Stimulated activated naive B cell treated with anti-CD40 and anti-IgM and Interleukin-4, amounts not matched to agents 10 μg/mL and 1 μg/mL and 100 μg/mL, for 72 hours (primary cell): ENCODE measurements around the gene COBLL1.

Source experiments
- ATAC-seq, 2 donors: fragments of 150-1000 bp; cut with Tn5 transposase; replicated peaks; 2 replicates each; pipeline ENCODE4 v1.10.0; 2021; ENCODE audit warnings: moderate library complexity in 1 of 2
- DNase-seq: peaks from one replicate; pipeline ENCODE4 v3.0.0; 2021
- H3K27ac Mint-ChIP-seq: one replicate; pipeline ENCODE4 v1.8.0; 2022; ENCODE audit warnings: mild to moderate bottlenecking, mixed read lengths
- H3K27me3 Mint-ChIP-seq, 2 donors: one replicate each; pipeline ENCODE4 v1.8.0; 2022; ENCODE audit warnings: mixed read lengths in 2 of 2
- H3K36me3 Mint-ChIP-seq, 2 donors: one replicate each; pipeline ENCODE4 v1.8.0; 2022; ENCODE audit warnings: mixed read lengths in 2 of 2, mild to moderate bottlenecking in 1 of 2
- H3K4me1 Mint-ChIP-seq, 2 donors: one replicate each; pipeline ENCODE4 v1.8.0; 2022; ENCODE audit warnings: mixed read lengths in 2 of 2, mild to moderate bottlenecking in 1 of 2
- H3K4me3 Mint-ChIP-seq, 2 donors: one replicate each; pipeline ENCODE4 v1.8.0; 2022; ENCODE audit warnings: mild to moderate bottlenecking in 2 of 2, mixed read lengths in 2 of 2, moderate library complexity in 1 of 2
- H3K9me3 Mint-ChIP-seq, 2 donors: one replicate each; pipeline ENCODE4 v1.8.0; 2022; ENCODE audit warnings: mixed read lengths in 2 of 2, mild to moderate bottlenecking in 1 of 2

COBLL1 gene, protein sequence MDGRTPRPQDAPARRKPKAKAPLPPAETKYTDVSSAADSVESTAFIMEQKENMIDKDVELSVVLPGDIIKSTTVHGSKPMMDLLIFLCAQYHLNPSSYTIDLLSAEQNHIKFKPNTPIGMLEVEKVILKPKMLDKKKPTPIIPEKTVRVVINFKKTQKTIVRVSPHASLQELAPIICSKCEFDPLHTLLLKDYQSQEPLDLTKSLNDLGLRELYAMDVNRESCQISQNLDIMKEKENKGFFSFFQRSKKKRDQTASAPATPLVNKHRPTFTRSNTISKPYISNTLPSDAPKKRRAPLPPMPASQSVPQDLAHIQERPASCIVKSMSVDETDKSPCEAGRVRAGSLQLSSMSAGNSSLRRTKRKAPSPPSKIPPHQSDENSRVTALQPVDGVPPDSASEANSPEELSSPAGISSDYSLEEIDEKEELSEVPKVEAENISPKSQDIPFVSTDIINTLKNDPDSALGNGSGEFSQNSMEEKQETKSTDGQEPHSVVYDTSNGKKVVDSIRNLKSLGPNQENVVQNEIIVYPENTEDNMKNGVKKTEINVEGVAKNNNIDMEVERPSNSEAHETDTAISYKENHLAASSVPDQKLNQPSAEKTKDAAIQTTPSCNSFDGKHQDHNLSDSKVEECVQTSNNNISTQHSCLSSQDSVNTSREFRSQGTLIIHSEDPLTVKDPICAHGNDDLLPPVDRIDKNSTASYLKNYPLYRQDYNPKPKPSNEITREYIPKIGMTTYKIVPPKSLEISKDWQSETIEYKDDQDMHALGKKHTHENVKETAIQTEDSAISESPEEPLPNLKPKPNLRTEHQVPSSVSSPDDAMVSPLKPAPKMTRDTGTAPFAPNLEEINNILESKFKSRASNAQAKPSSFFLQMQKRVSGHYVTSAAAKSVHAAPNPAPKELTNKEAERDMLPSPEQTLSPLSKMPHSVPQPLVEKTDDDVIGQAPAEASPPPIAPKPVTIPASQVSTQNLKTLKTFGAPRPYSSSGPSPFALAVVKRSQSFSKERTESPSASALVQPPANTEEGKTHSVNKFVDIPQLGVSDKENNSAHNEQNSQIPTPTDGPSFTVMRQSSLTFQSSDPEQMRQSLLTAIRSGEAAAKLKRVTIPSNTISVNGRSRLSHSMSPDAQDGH

DNA sequence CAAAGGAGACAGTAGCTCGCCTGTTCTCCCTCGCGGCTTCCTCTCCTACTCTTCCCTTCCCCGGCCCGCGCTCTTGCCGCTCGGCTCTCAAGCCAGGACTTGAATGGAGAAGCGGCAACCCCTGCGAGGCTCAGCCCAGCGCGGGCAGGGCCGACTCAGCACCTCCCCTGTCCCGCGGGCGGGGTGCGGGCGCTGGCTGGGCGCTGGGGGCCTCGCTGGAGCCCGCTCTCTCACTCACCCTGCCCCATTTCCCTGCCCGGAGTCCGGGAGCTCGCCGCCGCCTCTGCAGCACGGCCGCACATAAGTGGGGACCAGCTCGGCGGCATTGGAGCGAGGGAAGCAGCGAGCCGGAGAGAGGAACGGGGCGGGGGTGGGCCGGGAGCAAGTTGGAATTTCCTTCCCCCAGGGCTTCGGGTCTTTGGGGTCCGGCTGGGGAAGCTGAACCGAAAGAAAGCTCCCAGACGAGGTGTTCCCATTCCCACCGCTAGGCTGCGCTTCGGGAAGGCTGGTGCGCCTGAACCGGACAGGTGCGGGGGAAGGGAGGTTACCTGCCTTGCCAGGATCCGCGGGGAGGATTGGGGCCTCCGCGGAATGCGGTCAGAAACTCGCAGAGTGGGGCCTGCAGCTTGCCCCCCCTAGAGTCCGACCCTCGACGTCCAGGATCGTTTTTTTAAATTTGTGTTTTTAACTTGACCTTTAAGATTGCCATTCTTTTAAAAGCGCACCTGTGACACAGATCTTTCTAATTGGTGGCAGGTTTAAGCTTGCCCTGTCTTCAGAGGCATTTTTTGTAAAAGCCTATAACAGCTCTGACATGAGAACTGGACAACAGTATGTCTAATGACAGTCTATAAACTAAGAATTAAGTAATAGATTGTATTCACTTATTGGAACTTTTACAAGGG is at the start of gene COBLL1:
TSS of gene COBLL1 (minus strand) at position 105 of the 905 bp plus-strand sequence. CDS start 627 bp downstream, outside the sequence.
- Mint-ChIP-seq H3K9me3 (no peaks in the 10 kb centered on the region), H3K36me3 (peaks cover 3 to 4% of the 10 kb centered on the region in 2 donors), H3K4me3 (peak within 1 kb of the TSS; percentile 94 to 97), H3K27ac (peak within 1 kb of the TSS; percentile 94), H3K4me1 (peaks cover 20 to 34% of the 10 kb centered on the region in 2 donors), H3K27me3 (no peaks in the 10 kb centered on the region)
- DNase-seq = peak; percentile 58
- ATAC-seq = peak; percentile 75 to 76

DNA sequence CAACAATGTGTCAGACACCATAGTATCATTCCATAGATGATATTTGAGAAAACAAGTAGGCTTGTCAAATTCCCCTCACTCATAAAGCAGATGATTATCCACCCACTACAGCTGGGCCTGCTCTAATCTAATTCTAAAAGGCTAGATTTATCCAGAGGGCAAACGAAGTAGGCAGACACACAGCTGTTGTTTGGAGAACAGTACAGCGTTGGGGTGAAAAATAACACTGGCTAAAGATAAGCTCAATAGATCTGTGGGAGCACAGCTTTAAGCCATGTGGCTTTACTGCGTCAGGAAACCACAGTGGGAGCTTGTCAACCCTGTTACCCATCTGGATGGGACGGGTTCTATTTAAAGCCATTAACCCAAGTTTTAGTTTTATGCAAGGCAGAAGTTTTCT is 48.9 kb upstream of the COBLL1 start:
- no peak for DNase-seq
- peaks cover 0 to 3% of the 10 kb centered on the region in 2 donors for H3K36me3 Mint-ChIP-seq

DNA sequence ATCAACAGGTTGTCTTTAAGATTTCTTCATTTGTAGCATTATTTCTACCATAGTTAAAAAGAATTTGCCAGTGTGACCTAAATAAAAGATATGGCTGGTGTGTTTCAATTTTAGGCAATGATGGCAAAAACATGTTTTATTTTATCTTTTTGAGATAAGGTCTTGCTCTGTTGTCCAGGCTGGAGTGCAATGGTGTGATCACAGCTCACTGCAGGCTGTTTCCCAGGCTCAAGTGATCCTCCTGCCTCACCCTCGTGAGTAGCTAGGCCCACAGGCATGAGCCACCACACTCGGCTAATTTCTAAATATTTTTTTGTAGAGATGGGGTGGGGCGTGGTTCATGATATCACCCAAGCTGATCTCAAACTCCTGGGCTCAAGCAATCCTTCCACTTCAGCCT is 47.0 kb upstream of the COBLL1 start:
- Mint-ChIP-seq H3K27ac (no peak overlapping the region), H3K4me3 (no peak overlapping the region), H3K4me1 (peaks cover 0 to 22% of the 10 kb centered on the region in 2 donors), H3K27me3 (no peaks in the 10 kb centered on the region), H3K9me3 (no peaks in the 10 kb centered on the region), H3K36me3 (peaks cover 0 to under 1% of the 10 kb centered on the region in 2 donors)
- no peak for DNase-seq
- no peak for ATAC-seq

More for the DNA sequence above, 48.9 kb upstream of the COBLL1 start:
- no peak overlapping the region for H3K4me3 Mint-ChIP-seq
- H3K27ac Mint-ChIP-seq = peak overlapping the region; percentile 72
- no peaks in the 10 kb centered on the region for H3K9me3 Mint-ChIP-seq
- ATAC-seq = no peak
- H3K27me3 Mint-ChIP-seq = no peaks in the 10 kb centered on the region
- peaks cover 3 to 22% of the 10 kb centered on the region in 2 donors for H3K4me1 Mint-ChIP-seq

GRCh38 chr2:164887434-164888144 is 46.0 kb upstream of the COBLL1 start:
- ATAC-seq (no peak), DNase-seq (no peak)
- Mint-ChIP-seq H3K4me3 (no peak overlapping the region), H3K9me3 (no peaks in the 10 kb centered on the region), H3K27ac (no peak overlapping the region), H3K36me3 (no peaks in the 10 kb centered on the region), H3K4me1 (peaks cover 0 to 22% of the 10 kb centered on the region in 2 donors), H3K27me3 (no peaks in the 10 kb centered on the region)

DNA sequence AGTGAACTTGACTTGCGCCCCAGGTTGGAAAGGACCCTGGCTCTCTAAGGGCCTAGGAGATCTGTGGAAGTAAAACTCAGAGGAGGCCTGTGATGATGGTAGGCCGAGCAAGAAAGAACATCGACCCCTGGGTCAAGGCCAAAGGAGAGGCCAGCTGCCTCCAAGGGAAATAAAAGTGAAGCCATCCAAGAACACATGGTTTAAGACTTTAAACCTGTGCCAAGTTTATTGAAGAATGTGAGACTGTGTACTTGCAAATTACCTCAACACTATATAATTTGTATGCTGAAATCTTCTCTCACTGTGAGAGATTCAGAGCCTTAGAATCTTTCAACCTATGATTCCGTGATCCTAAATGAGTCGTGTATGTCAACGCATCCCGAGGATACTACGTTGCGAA is 40.7 kb upstream of the COBLL1 start:
- Mint-ChIP-seq H3K4me1 (peaks cover 5 to 14% of the 10 kb centered on the region in 2 donors), H3K36me3 (peaks cover 0 to 2% of the 10 kb centered on the region in 2 donors), H3K27me3 (no peaks in the 10 kb centered on the region), H3K9me3 (peaks cover 0 to 3% of the 10 kb centered on the region in 2 donors), H3K27ac (no peak overlapping the region), H3K4me3 (no peak overlapping the region)
- ATAC-seq (no peak), DNase-seq (no peak)

DNA sequence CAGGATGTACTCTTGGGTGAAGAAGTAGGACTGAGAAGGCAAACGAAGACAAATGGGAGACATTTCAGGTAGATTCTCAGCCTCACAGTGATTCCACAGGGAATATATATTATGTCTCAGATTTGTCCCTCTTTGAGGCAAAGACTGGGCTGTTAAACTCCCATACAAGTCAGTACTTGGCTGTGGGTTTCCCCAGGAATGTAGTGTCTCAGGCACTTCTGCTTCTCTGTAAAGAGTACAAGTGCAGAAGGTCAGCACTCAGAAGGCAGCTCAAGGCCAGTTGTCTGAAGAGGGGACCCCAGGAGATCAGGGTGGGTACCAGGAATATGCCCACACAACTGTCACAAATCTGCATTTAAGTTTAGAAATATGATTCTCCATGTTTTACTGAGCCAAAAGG is 39.9 kb upstream of the COBLL1 start:
- Mint-ChIP-seq H3K27ac (no peak overlapping the region), H3K9me3 (peaks cover 0 to 4% of the 10 kb centered on the region in 2 donors), H3K27me3 (no peaks in the 10 kb centered on the region), H3K4me3 (no peak overlapping the region), H3K36me3 (peaks cover 0 to 4% of the 10 kb centered on the region in 2 donors), H3K4me1 (peaks cover 11 to 21% of the 10 kb centered on the region in 2 donors)
- no peak for DNase-seq
- ATAC-seq = peak in 1 of 2 donors; percentile 69

- H3K27ac Mint-ChIP-seq = no peak overlapping the region
These were observed 38.4 kb upstream of the COBLL1 start for GRCh38 chr2:164879901-164880535.

GRCh38 chr2:164877927-164878326 is 36.3 kb upstream of the COBLL1 start:
- peaks cover 0 to 4% of the 10 kb centered on the region in 2 donors for H3K36me3 Mint-ChIP-seq
- ATAC-seq (no peak), DNase-seq (no peak)
- H3K27ac Mint-ChIP-seq = no peak overlapping the region
- peaks cover 0 to 4% of the 10 kb centered on the region in 2 donors for H3K9me3 Mint-ChIP-seq
- peaks cover 13 to 22% of the 10 kb centered on the region in 2 donors for H3K4me1 Mint-ChIP-seq
- H3K27me3 Mint-ChIP-seq = no peaks in the 10 kb centered on the region
- H3K4me3 Mint-ChIP-seq = no peak overlapping the region

More at GRCh38 chr2:164879901-164880535, 38.4 kb upstream of the COBLL1 start:
- H3K4me3 Mint-ChIP-seq = no peak overlapping the region
- peaks cover 0 to 4% of the 10 kb centered on the region in 2 donors for H3K36me3 Mint-ChIP-seq
- no peak for DNase-seq
- no peak for ATAC-seq
- H3K9me3 Mint-ChIP-seq = peaks cover 0 to 4% of the 10 kb centered on the region in 2 donors
- H3K4me1 Mint-ChIP-seq = peaks cover 12 to 22% of the 10 kb centered on the region in 2 donors
- H3K27me3 Mint-ChIP-seq = no peaks in the 10 kb centered on the region

DNA sequence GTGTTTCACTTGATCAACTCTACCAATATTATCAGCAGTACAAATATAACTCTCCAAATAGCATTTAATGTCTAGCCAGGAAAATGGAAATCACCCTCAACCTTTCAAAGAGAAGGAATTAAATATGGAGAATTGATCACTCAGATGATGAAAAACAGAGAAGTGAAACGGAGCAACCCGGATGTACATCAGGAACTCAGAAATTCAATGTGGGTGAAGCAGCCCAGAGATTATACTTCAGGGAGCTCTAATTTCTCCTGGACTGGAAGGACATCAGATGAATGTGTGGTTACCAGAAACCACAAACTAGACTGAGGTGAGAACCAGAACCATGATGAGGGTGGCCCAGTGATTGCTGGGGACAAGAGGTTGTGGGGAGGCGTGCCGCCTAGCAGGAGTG is 35.5 kb upstream of the COBLL1 start:
- no peak for DNase-seq
- Mint-ChIP-seq H3K4me3 (no peak overlapping the region), H3K36me3 (peaks cover 0 to 4% of the 10 kb centered on the region in 2 donors), H3K9me3 (peaks cover 0 to 4% of the 10 kb centered on the region in 2 donors), H3K4me1 (peaks cover 13 to 21% of the 10 kb centered on the region in 2 donors), H3K27me3 (no peaks in the 10 kb centered on the region), H3K27ac (peak overlapping the region; percentile 53)
- peak; percentile 43 to 44 for ATAC-seq

DNA sequence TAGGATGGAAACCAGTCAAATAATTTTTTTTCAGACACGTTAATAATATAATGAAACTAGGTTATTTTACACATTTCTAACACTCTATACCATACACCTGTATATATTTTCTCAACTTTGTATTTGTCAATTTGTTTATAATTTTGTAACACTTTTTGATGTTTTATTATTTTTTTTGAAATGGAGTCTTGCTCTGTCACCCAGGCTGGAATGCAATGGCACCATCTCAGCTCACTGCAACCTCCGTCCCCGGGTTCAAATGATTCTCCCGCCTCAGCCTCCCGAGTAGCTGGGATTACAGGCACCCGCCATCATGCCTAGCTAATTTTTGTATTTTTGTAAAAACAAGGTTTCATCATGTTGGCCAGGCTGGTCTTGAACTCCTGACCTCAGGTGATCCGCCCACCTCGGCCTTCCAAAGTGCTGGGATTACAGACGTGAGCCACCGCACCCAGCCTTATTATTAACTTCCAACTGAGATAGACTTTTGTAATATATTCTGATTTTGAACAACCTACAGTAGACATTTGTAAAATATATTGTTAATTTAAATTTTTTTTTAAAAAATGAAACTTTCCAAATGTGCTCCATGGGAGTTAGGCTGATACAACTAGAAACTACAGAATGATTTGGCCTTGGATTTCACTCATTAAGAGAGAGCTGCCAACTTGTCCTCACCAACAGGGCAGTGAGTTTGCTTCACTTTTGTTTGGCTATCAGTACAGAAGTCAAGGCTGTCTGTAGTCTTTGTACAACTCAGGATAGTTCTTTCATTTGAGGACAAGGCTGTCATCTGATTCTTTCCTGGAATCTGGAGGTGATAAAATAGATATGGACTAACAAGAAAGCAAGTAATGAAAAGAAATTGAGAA is 33.9 kb upstream of the COBLL1 start:
- H3K9me3 Mint-ChIP-seq = peaks cover 0 to 3% of the 10 kb centered on the region in 2 donors
- no peaks in the 10 kb centered on the region for H3K27me3 Mint-ChIP-seq
- no peak overlapping the region for H3K27ac Mint-ChIP-seq
- H3K4me3 Mint-ChIP-seq = no peak overlapping the region
- no peak for ATAC-seq
- DNase-seq = no peak
- H3K36me3 Mint-ChIP-seq = peaks cover 0 to 4% of the 10 kb centered on the region in 2 donors
- peaks cover 11 to 12% of the 10 kb centered on the region in 2 donors for H3K4me1 Mint-ChIP-seq

DNA sequence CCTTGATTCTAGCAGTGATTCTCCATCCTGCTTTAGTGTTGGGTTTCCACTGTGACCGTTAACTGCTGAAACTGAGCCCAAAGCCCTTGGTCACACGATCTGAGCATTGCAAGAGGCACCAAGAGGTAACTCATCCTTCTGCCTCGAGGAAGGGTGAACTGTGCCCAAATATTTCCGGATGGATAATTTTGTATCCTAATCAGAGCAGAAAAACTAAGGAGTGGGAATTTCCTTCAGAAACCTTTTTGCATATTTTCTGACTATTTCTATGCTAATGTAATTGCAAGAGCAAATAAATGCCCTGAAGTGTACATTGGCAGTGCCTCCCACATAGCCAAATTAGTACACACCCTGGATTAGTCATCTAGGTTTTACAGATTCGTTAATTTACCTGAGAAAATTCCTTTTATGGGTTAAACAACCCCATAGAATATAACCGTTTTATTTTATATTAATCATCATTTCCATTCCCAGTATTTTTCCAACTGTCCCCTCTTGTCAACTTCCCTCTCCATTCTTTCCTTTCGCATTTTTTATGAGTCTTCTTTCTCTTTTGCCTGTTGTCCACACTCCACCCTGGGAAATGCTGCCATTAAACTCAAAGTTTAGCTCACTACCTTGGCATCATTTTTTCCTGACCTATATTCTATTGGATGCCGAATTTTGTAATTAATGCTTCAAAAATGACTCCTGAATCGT is 31.7 kb upstream of the COBLL1 start:
- peaks cover 0 to 4% of the 10 kb centered on the region in 2 donors for H3K36me3 Mint-ChIP-seq
- H3K27me3 Mint-ChIP-seq = no peaks in the 10 kb centered on the region
- no peak overlapping the region for H3K4me3 Mint-ChIP-seq
- peaks cover 0 to 3% of the 10 kb centered on the region in 2 donors for H3K9me3 Mint-ChIP-seq
- ATAC-seq (no peak), DNase-seq (no peak)
- H3K4me1 Mint-ChIP-seq = peaks cover 15 to 24% of the 10 kb centered on the region in 2 donors
- no peak overlapping the region for H3K27ac Mint-ChIP-seq
